ENCODE data around the gene ZFYVE21. TPM values are rescaled to one million over a fixed set of nuclear protein-coding genes. Genes with fewer than 3 reads are reported as not detected.
A peak's percentile ranks its signal among the peaks of the same experiment; 100 is the strongest.

Gene ZFYVE21
- total RNA-seq, 1 experiment from 2014 or later, result 28.4 TPM

DNA sequence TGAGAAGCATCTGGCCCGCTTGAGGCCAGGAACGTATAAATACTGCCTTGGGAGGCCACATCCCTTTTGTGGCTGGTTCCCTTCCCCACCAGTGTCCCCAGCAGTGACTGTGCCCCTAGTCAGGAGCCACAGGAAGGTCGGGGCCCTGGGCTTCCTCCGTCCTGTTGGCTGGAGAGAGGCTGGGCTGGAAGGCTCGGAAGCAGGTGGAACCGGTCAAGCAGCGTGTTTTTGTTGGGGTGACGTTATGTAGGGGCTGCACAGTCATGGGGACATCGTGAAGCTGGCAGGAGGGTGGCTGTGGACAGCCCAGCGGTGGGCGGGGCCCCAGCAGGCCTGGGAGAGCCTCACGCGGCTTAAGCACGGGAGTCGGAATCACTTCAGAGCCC lies 10.5 kb upstream of the ZFYVE21 start:
- no peak for DNase-seq
- Histone ChIP-seq H2AFZ (ENCODE audit: low read length) (no peak overlapping the region), H3K27ac (ENCODE audit: low read length) (no peak overlapping the region), H3K9ac (ENCODE audit: low read length) (no peak overlapping the region), H3K4me1 (ENCODE audit: low read length) (peaks cover 36% of the 10 kb centered on the region), H3K9me2 (replicated peaks; ENCODE audit: insufficient read depth, low read length) (no peaks in the 10 kb centered on the region), H3K27me3 (ENCODE audit: low read length) (no peaks in the 10 kb centered on the region), H3K36me3 (ENCODE audit: insufficient read depth, low read length) (peaks cover 38% of the 10 kb centered on the region; the same call in 1 of the 2 replicates), H3K4me2 (ENCODE audit: low read depth, low read length, poor library complexity, severe bottlenecking) (no peak overlapping the region), H3K79me2 (ENCODE audit: low read length) (peaks cover 11% of the 10 kb centered on the region; the same call in 1 of the 2 replicates), H4K20me1 (ENCODE audit: insufficient read depth, low read depth, low read length) (peaks cover 27% of the 10 kb centered on the region), H3K4me3 (ENCODE audit: low read length) (no peak overlapping the region), H3K9me3 (ENCODE audit: low read length) (no peaks in the 10 kb centered on the region)

DNA sequence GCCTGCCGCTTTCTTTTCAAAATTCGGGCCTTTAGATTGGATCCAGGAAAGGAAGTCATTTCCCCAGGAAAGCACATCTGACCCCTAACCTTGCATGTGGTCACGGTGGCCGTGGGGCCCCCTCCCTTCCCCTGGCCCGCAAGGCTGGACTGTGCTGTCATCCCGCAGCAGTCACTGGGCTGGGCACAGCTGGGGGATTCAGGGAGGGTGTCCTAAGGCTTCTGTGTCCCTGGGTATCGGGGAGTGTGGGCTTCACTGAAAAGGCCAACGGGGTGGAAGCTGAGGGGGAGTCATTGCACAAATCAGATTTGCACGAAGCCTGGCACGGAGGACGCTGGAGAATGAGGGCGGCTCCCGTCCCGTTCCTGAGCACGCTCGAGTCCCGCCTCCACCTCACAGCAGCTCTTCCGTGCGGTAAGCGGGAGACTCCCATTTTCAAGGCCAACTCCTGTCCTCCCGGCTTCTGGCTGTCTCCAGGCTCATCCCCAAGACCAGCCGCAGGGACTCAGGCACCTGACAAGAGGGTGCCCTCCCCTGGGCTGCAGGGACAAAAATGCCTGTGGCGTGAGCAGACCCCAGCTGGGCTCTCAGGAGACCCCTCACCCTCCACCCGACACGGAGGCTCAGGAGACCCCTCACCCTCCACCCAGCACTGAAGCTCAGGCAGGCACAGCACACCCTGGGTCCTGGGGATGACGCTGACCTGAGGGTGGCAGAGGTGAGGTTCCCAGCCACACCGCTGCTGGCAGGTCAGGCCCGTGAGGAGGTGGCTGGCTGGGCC lies 9.9 kb upstream of the ZFYVE21 start:
- Histone ChIP-seq H3K27ac (ENCODE audit: low read length) (no peak overlapping the region), H3K9ac (ENCODE audit: low read length) (no peak overlapping the region), H3K79me2 (ENCODE audit: low read length) (peaks cover 13% of the 10 kb centered on the region), H3K4me3 (ENCODE audit: low read length) (no peak overlapping the region), H3K4me2 (ENCODE audit: low read depth, low read length, poor library complexity, severe bottlenecking) (no peak overlapping the region), H3K9me2 (replicated peaks; ENCODE audit: insufficient read depth, low read length) (no peaks in the 10 kb centered on the region), H3K27me3 (ENCODE audit: low read length) (no peaks in the 10 kb centered on the region), H3K36me3 (ENCODE audit: insufficient read depth, low read length) (peaks cover 40% of the 10 kb centered on the region; the same call in 1 of the 2 replicates), H2AFZ (ENCODE audit: low read length) (no peak overlapping the region), H3K9me3 (ENCODE audit: low read length) (no peaks in the 10 kb centered on the region), H3K4me1 (ENCODE audit: low read length) (peaks cover 31% of the 10 kb centered on the region), H4K20me1 (ENCODE audit: insufficient read depth, low read depth, low read length) (peaks cover 21% of the 10 kb centered on the region; the same call in 1 of the 2 replicates)
- no peak for DNase-seq

DNA sequence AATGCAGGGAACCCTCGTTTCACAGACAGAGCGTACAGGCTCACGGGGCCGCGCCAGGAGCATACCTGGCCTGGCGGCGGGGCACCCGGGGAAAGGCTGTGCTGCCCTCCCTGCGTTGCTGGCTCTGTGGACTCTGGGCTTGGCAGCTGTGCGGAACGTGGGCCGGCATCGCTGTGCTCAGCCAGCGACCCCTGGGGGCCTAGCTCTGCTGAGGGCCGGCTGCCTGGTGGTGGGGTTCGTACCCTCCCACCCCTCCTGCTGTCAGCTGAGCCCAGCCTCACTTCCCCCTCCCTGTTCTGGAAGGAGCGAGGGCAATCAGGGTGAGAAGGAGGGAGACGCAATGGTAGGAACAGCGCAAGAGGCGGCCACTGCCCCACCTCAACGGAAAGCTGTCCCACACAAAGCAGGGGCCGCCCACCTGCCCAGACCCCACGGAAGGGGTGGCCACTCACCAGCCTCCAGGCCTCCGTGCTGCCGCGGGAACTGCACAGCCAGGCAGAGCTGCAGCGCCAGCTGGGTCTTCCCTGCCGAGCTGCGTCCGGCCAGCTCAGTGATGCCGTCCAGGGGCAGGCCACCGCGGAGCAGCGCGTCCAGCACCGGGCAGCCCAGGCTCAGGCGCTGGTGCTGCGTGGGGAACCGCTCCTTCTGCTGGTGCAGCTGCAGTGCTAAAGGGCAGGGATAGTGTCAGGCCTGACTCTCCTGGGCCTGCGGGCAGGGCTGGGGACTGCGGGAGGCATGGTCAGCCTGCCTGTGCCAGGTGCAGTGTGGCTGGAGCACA lies 8.9 kb upstream of the ZFYVE21 start:
- DNase-seq, result no peak
- Histone ChIP-seq H3K79me2 (ENCODE audit: low read length) (peaks cover 23% of the 10 kb centered on the region), H3K27me3 (ENCODE audit: low read length) (no peaks in the 10 kb centered on the region), H3K4me2 (ENCODE audit: low read depth, low read length, poor library complexity, severe bottlenecking) (no peak overlapping the region), H3K9me3 (ENCODE audit: low read length) (no peaks in the 10 kb centered on the region), H3K36me3 (ENCODE audit: insufficient read depth, low read length) (peaks cover 45% of the 10 kb centered on the region), H3K4me3 (ENCODE audit: low read length) (no peak overlapping the region), H3K9ac (ENCODE audit: low read length) (no peak overlapping the region), H3K9me2 (replicated peaks; ENCODE audit: insufficient read depth, low read length) (no peaks in the 10 kb centered on the region), H4K20me1 (ENCODE audit: insufficient read depth, low read depth, low read length) (peaks cover 20% of the 10 kb centered on the region; the same call in 1 of the 2 replicates), H3K4me1 (ENCODE audit: low read length) (peaks cover 31% of the 10 kb centered on the region), H2AFZ (ENCODE audit: low read length) (no peak overlapping the region), H3K27ac (ENCODE audit: low read length) (no peak overlapping the region)

DNA sequence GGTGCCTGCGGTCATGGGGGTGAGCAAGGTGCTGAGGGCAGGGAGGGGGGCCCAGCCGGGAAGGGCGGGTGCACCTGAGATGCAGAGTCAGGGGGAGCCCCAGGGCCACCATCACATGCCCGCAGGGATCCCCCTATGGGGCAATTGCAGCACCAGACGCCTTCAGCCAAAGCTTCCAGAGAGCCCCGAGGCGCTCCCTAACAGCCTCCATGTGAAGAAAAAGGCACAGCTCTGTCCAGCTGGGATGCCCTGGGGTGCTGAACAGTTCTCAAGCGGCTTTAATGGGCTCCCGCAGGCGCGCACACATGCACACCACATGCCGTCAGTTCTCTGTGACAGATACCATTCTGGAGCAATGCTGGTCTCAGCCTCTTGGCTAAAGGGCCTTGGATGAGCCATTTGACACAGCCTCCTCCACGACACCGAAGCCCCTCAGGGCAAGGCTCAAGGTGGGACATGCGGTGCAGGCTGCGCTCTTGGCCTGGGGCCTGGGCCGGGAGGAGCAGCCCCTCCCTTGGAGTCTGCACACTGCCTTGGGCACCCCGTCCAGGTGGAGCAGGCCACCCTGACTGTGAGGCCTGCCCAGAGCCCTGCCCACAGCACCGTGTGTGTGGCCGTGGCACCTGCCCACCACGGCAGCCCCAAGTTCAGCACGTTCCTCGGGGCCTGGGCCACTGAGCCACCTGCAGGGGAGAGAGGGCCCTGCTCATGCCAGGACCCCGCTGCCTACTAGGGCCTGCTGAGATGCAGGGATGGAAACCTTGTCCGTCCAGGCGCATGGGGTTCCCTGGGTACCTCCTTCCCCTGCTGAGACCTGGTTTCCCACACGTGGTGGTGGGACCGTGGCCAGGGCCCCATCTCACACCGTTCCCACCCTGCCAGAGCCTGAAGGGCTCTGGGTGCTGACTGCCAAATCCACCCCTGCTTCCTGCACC lies 8.0 kb upstream of the ZFYVE21 start:
- no peak overlapping the region for H3K9ac ChIP-seq (ENCODE audit: low read length)
- no peak overlapping the region for H3K27ac ChIP-seq (ENCODE audit: low read length)
- H3K79me2 ChIP-seq (ENCODE audit: low read length), result peaks cover 31% of the 10 kb centered on the region
- H3K9me2 ChIP-seq (replicated peaks; ENCODE audit: insufficient read depth, low read length), result no peaks in the 10 kb centered on the region
- peaks cover 20% of the 10 kb centered on the region; the same call in 1 of the 2 replicates for H4K20me1 ChIP-seq (ENCODE audit: insufficient read depth, low read depth, low read length)
- no peaks in the 10 kb centered on the region for H3K9me3 ChIP-seq (ENCODE audit: low read length)
- H3K4me2 ChIP-seq (ENCODE audit: low read depth, low read length, poor library complexity, severe bottlenecking), result no peak overlapping the region
- H3K4me3 ChIP-seq (ENCODE audit: low read length), result no peak overlapping the region
- H2AFZ ChIP-seq (ENCODE audit: low read length), result no peak overlapping the region
- DNase-seq, result no peak
- H3K4me1 ChIP-seq (ENCODE audit: low read length), result peaks cover 29% of the 10 kb centered on the region
- H3K36me3 ChIP-seq (ENCODE audit: insufficient read depth, low read length), result peaks cover 45% of the 10 kb centered on the region
- no peaks in the 10 kb centered on the region for H3K27me3 ChIP-seq (ENCODE audit: low read length)

DNA sequence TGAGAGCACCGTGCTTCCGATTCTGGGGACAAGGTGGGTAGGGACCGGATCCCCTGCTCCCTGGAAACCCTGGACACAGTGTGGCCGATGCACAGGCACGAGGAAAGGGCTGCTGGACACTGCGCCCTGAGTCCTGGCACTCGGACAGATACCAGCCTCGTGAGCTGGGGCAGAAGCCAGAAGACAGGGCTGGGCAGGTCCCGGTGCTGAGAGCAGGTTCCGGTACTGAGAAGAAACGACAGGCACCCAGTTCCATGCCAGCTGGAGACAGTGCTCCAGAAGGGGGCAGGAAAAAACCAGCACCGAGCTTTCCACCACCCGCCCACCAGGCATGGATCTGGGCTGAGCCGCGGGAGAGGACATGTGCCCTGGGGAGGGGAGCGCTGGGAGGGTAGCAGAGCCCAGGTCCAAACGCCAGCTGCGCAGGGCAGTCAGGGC lies 6.8 kb upstream of the ZFYVE21 start:
- Histone ChIP-seq H3K4me1 (ENCODE audit: low read length) (peaks cover 27% of the 10 kb centered on the region), H3K9me3 (ENCODE audit: low read length) (no peaks in the 10 kb centered on the region), H3K27me3 (ENCODE audit: low read length) (no peaks in the 10 kb centered on the region), H3K27ac (ENCODE audit: low read length) (no peak overlapping the region), H3K4me2 (ENCODE audit: low read depth, low read length, poor library complexity, severe bottlenecking) (no peak overlapping the region), H3K9ac (ENCODE audit: low read length) (no peak overlapping the region), H3K9me2 (replicated peaks; ENCODE audit: insufficient read depth, low read length) (no peaks in the 10 kb centered on the region), H3K79me2 (ENCODE audit: low read length) (peaks cover 42% of the 10 kb centered on the region), H3K36me3 (ENCODE audit: insufficient read depth, low read length) (peaks cover 45% of the 10 kb centered on the region), H4K20me1 (ENCODE audit: insufficient read depth, low read depth, low read length) (peaks cover 20% of the 10 kb centered on the region; the same call in 1 of the 2 replicates), H2AFZ (ENCODE audit: low read length) (no peak overlapping the region), H3K4me3 (ENCODE audit: low read length) (no peak overlapping the region)
- no peak for DNase-seq

DNA sequence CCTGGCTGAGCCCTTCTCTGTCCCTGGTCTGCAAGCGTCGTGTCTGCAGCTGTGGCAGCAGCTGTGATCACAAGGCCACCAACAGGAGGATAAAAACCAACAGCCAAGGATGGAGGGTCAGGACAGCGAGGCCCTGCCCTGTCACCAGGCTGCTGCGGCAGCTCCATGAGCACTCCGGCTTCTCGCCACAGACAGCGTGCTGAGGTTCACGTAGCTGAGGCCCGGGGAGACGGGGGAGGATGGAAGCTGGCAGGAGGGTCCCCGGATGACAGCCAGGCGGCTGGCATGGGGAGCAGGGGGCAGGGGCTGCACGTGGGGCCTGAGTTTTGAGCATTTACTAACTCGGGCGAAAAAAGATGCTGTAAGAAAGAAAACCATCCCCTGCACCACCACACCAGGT lies 5.8 kb upstream of the ZFYVE21 start:
- no peak overlapping the region for H3K4me2 ChIP-seq (ENCODE audit: low read depth, low read length, poor library complexity, severe bottlenecking)
- H3K9me2 ChIP-seq (replicated peaks; ENCODE audit: insufficient read depth, low read length), result no peaks in the 10 kb centered on the region
- H3K9ac ChIP-seq (ENCODE audit: low read length), result no peak overlapping the region
- H3K4me3 ChIP-seq (ENCODE audit: low read length), result no peak overlapping the region
- H3K9me3 ChIP-seq (ENCODE audit: low read length), result no peaks in the 10 kb centered on the region
- peaks cover 53% of the 10 kb centered on the region for H3K79me2 ChIP-seq (ENCODE audit: low read length)
- H3K4me1 ChIP-seq (ENCODE audit: low read length), result peaks cover 35% of the 10 kb centered on the region
- H3K27ac ChIP-seq (ENCODE audit: low read length), result no peak overlapping the region
- peaks cover 20% of the 10 kb centered on the region; the same call in 1 of the 2 replicates for H4K20me1 ChIP-seq (ENCODE audit: insufficient read depth, low read depth, low read length)
- H3K27me3 ChIP-seq (ENCODE audit: low read length), result no peaks in the 10 kb centered on the region
- peaks cover 39% of the 10 kb centered on the region for H3K36me3 ChIP-seq (ENCODE audit: insufficient read depth, low read length)
- no peak for DNase-seq
- no peak overlapping the region for H2AFZ ChIP-seq (ENCODE audit: low read length)

DNA sequence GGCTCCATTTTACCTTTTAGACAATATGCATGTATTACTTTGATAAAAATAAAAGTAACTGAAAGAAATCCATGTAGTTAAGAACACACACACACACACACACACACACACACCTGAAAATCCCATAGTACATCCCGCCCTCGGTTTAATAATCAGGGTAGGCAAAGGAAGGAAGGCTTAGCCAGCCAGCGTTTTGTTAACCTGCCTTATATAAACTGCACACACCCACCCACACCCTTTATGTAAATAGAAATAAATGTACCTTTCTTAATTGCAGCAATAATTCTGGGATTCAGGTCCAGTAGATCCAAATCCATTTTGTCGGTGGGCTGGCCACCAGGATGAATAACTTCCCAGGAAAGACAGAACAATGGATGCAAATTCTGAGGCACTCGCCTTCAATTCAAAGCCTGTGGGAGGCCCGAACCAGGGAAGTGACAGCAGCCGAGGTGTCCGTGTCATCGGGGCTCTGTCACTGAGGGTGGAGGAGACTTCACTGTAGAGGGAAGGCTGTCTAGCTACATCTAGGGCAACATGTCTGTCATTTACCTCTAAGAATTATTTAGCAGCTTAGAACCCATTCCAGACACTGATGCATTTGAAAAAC lies 4.7 kb upstream of the ZFYVE21 start:
- Histone ChIP-seq H3K4me1 (ENCODE audit: low read length) (peaks cover 35% of the 10 kb centered on the region), H3K9me3 (ENCODE audit: low read length) (no peaks in the 10 kb centered on the region), H3K4me2 (ENCODE audit: low read depth, low read length, poor library complexity, severe bottlenecking) (no peak overlapping the region), H3K9me2 (replicated peaks; ENCODE audit: insufficient read depth, low read length) (no peaks in the 10 kb centered on the region), H3K79me2 (ENCODE audit: low read length) (peaks cover 57% of the 10 kb centered on the region), H3K27me3 (ENCODE audit: low read length) (no peaks in the 10 kb centered on the region), H3K27ac (ENCODE audit: low read length) (0 out of 2 replicates have a peak overlapping the region, but pooled peaks have one; percentile 9), H3K36me3 (ENCODE audit: insufficient read depth, low read length) (peaks cover 32% of the 10 kb centered on the region), H3K4me3 (ENCODE audit: low read length) (no peak overlapping the region), H2AFZ (ENCODE audit: low read length) (no peak overlapping the region), H3K9ac (ENCODE audit: low read length) (peak overlapping the region; percentile 17; the same call in 1 of the 2 replicates), H4K20me1 (ENCODE audit: insufficient read depth, low read depth, low read length) (peaks cover 17% of the 10 kb centered on the region; the same call in 1 of the 2 replicates)
- no peak for DNase-seq
